Measurements from ENCODE around the gene TFDP1.
"Not testable (repeated sequence)": the region's sequence is repeated elsewhere in the genome, so short reads cannot be mapped to it uniquely, and the experiment has no call there.

TFDP1 gene

DNA sequence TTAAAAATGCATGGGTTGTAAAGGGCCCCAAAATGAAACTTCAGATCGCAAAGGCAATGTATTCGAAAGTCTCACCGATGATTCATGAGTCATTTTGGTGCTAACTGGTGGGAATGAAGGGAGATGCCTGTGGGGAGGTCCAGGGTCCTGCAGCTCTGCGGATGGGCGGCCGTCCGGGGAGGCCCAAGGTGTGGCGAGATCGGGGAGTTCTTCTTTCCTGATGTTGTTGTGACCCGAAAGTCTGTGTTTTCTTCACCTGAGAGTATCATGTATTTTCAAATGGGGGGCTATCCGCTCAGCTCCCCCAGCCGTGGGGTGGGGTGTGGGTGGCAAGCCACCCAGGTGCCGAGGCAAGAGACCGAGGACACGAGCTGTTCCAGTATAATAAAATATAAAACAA is 36.5 kb downstream of the TFDP1 start:
- no peak for DNase-seq

DNA sequence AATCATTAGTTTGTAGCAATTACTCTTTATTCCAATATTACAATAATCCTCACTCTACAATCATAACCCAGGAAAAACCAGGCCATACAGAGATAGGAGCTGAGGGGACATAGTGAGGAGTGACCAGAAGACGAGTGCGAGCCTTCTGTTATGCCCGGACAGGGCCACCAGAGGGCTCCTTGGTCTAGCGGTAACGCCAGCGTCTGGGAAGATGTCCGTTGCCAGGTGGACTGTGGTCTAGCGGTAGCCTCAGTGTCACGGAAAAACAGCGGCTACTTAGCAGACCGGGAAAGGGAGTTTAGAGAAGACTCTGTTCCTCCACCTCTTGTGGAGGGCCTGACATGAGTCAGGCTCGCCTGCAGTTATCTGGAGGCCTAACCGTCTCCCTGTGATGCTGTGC is 36.9 kb downstream of the TFDP1 start:
- not testable (repeated sequence) for DNase-seq

- not testable (repeated sequence) for DNase-seq
Observed at GRCh38 chr13:113621986-113622550, 37.5 kb downstream of the TFDP1 start.

DNA sequence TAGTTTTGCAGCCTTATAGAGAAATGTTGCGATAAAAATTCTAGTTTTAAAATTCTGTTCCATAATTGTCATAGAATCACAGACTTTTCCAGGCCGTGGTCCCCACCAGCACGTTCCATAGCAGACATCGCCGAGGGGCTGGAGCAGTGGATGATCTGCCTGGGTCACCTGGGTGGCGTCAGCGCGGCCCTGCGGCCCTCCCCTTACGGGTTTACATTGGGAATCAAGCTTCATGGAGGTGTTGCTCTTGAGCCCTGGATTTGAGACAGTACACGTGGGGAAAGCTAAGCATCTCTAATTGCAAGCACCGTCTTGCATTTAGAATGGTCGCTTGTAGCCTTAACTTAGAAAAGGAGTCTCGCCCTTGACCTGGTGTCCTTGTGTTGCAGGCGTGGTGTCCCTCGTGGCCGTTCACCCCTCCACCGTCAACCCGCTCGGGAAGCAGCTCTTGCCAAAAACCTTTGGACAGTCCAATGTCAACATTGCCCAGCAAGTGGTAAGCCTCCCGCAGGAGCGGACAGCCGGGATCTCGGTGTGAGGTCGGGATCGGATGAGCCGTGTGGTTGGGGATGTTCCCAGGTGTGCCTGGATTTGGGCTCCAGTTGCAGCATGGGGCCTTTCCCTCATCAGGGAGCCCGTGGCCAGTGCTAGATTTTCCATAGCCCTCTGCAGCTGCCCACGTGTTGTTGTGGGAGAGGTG is 38.4 kb downstream of the TFDP1 start:
- DNase-seq = no peak

DNA sequence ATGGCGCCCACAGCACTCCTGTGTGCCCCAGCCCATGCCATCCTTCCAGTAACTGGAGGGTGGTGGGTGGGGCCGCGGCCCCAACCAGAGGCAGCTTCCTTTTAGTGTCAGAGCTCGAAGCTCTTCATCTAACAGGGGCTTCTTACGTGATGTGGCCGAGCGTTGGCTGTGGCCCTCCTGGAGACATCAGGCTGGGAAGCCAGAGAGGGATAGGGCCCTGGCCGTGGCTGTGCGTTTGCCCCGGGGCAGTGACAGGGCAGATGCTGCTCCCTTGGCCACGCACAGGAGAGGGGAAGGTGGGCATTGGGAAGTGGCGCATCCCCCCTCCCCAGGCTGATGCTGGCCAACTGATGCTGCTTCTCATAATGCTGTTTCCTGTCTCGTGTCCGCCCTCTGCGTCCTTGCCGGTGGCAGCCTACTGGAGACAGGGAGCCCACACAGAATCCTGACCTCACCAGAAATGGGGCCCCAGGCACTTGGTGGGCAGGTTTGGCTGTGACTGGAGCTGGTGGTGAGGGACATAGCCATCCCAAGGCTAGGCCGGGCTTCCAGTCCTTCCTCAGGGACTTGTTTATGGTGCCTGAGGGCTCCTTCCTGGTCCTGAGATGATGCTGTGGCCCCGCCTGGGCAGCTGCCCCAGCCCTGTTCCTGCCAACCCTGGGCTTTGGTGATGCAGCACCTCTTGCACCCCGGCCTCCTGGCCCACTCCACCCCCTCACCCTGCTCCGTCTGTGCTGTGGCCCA is 39.1 kb downstream of the TFDP1 start:
- no peak for DNase-seq

DNA sequence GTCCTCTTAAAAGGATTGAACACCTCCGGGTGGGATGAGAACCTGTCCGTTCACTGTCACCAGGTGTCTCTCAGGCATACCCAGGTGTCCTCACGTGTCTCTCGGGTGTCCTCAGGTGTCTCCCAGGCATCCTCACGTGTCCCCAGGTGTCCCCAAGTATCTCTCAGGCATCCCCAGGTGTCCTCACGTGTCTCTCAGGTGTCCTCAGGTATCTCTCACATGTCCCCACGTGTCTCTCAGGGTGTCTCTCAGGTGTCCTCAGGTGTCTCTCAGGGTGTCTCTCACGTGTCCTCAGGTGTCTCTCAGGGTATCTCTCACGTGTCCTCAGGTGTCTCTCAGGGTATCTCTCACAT is 39.7 kb downstream of the TFDP1 start:
- no peak for DNase-seq

DNA sequence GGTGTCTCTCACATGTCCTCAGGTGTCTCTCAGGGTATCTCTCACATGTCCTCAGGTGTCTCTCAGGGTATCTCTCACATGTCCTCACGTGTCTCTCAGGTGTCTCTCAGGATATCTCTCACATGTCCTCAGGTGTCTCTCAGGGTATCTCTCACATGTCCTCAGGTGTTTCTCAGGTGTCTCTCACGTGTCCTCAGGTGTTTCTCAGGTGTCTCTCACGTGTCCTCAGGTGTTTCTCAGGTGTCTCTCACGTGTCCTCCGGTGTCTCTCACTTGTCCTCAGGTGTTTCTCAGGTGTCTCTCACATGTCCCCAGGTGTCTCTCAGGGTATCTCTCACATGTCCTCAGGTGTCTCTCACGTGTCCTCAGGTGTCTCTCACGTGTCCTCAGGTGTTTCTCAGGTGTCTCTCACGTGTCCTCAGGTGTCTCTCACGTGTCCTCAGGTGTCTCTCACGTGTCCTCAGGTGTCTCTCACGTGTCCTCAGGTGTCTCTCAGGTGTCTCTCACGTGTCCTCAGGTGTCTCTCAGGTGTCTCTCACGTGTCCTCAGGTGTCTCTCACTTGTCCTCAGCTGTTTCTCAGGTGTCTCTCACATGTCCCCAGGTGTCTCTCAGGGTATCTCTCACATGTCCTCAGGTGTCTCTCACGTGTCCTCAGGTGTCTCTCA is 40.2 kb downstream of the TFDP1 start:
- DNase-seq = not testable (repeated sequence)

- DNase-seq = no peak
Observed at GRCh38 chr13:113625965-113626721, 41.6 kb downstream of the TFDP1 start.

DNA sequence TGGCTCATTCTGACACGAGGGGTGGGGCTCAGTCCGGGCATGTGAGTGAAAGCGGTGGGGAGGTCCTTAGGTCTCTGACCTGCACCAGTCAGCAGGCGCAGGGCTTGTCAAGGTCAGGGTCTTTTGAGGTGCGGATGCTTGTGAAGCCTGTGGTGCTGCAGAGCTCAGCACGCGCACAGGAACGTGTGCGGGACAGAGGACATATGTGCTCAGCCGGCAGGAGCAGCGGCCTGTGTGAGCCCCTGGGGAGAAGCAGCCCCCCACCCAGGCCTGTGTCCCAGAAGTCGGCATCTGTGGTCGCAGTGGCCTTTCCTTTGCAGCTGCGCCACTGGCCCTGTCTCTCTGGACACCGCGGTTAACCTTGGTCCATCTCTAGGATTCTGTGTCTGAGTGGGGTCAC is 42.6 kb downstream of the TFDP1 start:
- no peak for DNase-seq

DNA sequence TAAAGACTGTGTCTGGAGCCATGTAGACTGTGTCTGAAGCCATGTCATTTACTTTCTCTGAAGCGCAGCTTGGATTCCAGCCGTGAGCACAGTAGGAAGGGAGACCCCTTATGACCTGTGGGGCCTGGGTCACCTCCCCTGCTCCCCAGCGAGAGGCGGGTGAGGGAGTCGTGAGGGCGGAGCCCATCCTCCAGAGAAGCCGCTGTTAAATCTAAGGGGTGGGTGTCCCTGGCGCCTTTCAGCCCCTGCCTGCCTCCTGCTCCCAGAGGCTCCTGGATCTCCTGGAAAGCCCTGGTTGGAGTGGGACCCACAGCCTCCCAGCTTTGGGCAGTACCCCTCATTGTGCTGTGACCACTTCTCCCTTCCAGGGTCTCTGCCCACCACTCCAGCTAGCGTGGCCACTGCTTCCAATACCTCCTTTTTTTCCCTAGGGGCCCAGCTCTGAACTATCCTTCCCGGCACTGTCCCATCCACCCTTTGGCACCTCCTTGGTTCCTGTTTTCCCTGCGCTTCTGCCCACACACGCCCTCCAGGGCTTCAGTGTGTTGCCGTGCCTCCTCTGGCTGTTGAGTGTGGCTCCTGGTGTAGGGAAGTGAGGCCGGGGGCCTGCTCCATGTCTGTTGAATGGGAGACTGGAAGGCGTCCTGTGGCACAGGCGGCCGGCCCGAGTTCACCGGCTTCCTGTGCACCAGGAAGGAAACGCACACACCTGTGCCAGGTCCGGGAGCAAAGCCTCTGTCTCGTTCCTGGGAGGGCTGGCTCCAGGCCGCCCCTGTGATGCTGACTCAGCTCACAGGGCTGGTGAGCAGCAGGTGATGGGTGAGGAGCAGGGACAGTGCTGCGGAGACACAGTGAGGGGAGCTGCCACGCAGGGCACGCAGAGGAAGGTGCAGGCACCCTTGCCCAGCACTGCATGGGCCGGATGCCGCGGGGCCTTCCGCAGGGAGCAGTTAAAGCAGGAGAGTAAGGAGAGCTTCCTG is 44.0 kb downstream of the TFDP1 start:
- DNase-seq = no peak

- DNase-seq = no peak
Observed at GRCh38 chr13:113629866-113630265, 45.3 kb downstream of the TFDP1 start.

DNA sequence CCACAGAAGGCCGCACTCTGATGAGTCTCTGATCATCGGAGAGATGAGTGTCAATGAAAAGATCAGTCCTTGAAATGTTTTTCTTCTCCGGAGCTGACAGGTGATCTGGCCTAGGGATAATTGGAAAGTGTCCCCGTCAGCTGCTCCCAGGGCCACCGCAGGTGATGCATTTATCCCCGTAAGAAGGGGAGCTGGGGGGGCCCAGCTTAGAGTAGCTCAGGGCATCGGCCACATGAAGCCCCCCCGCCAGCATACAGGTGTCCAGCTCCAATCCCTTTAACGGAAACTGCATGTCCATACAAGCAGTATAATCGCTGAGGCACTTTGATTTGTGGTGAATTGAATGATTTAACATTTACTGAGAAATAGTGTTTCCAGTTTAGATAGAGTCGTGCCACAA is 45.7 kb downstream of the TFDP1 start:
- DNase-seq = no peak

- no peak for DNase-seq
Observed at GRCh38 chr13:113630804-113631203, 46.3 kb downstream of the TFDP1 start.

GRCh38 chr13:113631341-113632095 is 47.0 kb downstream of the TFDP1 start:
- no peak for DNase-seq

- no peak for DNase-seq
Observed at GRCh38 chr13:113632706-113633484, 48.3 kb downstream of the TFDP1 start.

- DNase-seq = no peak
Observed at GRCh38 chr13:113633485-113633873, 48.9 kb downstream of the TFDP1 start.

DNA sequence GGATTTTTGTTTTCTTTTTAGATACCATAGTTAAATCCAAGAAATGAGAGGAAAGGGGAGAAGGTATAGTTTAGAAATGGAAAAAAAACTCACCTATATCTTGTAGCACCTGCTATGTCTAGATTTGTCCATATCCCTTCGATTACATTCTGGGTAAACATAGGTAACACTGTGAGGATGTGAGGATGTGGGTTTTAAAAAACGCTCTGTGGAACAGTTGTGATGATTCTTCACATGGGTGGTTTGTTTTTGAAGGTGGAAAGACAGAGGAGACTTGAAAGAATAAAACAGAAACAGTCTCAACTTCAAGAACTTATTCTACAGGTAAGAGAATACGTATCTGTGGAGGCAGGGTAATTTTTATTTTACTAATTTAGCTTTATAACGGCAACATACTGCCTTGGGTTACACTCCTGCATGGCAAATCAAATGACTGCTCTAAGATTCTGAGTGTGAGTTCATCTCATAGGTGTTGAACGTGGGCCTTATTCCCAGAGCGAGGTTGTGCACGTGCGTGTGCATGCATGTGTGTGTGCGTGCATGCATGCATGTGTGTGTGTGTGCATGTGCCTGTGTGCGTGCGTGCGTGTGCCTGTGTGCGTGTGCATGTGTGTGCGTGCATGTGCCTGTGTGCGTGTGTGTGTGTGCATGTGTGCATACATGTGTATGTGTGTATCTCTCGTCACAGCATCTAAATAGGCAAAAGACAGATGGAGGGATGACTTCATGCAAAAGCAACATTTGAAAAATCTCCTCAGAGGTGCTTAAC is 49.9 kb downstream of the TFDP1 start:
- no peak for DNase-seq

DNA sequence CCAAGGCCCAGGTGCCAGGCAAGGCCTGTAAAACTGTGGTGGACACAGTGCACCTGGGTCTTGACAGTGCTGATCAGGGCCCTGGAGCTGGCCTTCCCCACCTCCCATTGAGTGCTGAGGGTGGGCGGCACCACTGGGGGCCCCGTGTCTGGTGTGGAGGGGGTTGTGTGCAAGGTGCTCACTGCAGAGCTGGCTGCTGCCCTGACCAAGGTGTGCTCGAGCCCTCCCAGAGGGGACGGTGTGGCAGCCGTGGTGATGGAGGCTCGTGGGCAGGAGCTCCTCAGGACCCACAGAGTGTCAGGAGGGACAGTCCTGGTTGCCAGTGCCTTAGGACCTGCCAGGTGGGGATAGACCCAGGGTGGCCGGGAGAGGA is 50.5 kb downstream of the TFDP1 start:
- DNase-seq = no peak

DNA sequence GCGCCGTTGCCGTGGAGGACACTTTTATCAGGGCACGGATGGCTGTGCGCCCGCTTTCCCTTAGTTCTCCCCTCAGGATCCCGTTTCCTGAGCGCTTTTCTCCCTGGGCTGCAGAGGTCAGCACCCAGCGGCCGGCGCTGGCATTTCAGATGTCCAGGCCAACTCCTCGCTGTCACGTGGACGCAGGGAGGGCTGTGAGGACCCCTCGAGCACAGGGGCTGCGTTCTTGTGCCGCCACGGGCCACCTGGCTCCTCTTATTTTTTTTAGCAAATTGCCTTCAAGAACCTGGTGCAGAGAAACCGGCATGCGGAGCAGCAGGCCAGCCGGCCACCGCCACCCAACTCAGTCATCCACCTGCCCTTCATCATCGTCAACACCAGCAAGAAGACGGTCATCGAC is 51.2 kb downstream of the TFDP1 start:
- no peak for DNase-seq
